H1 (cell line): ENCODE measurements around the gene MYPOP. TPM values are rescaled to one million over a fixed set of nuclear protein-coding genes. Genes with fewer than 3 reads are reported as not detected.

ENCODE experiments used
- CTCF ChIA-PET: fragments of 300-600 bp; sonication (Branson Sonifier 250); formaldehyde crosslinking; loops from one replicate; lab custom pipeline; 2021; ENCODE audit not compliant: partially characterized antibody; lab: Charles Lee
- POLR2A ChIA-PET: fragments of 300-600 bp; sonication (Branson Sonifier 250); formaldehyde crosslinking; loops from one replicate; lab custom pipeline; 2021; ENCODE audit warnings: inconsistent platforms; ENCODE audit not compliant: partially characterized antibody; lab: Charles Lee
- DNase-seq, 2 experiments: peaks; one replicate each; pipeline versions ENCODE4 v3.0.0 to v3.0.0-alpha.2; 2010 to 2022; ENCODE audit warnings: low spot score in 2 of 2, low read depth in 1 of 2, mixed read lengths in 1 of 2
- FAIRE-seq: peaks from 2 replicates; lab custom pipeline; 2011; peaks lifted over from hg19 to GRCh38; lab: Jason Lieb, UNC
- H2AFZ ChIP-seq: 2 replicates; pipeline ENCODE4 v1.8.1; 2012; ENCODE audit warnings: low read length, inconsistent platforms
- H2AK5ac ChIP-seq: 2 replicates; pipeline ENCODE4 v1.6.1; 2013; ENCODE audit warnings: low read depth, low read length
- H2BK120ac ChIP-seq: replicated peaks from 2 replicates; pipeline ENCODE3; 2013; ENCODE audit warnings: low read depth, low read length, inconsistent platforms
- H2BK12ac ChIP-seq: 2 replicates; pipeline ENCODE4 v1.6.1; 2013; ENCODE audit warnings: low read depth, low read length
- H2BK15ac ChIP-seq: 2 replicates; pipeline ENCODE4 v1.6.1; 2013; ENCODE audit warnings: low read length
- H2BK20ac ChIP-seq: 2 replicates; pipeline ENCODE4 v1.6.1; 2013; ENCODE audit warnings: low read length
- H2BK5ac ChIP-seq: 2 replicates; pipeline ENCODE4 v1.6.1; 2013; ENCODE audit warnings: low read depth, low read length
- H3K14ac ChIP-seq: 2 replicates; pipeline ENCODE4 v1.6.1; 2013; ENCODE audit warnings: inconsistent platforms; ENCODE audit not compliant: insufficient read length
- H3K18ac ChIP-seq: 2 replicates; pipeline ENCODE4 v1.6.1; 2013; ENCODE audit warnings: low read length; ENCODE audit errors: extremely low read depth
- H3K23ac ChIP-seq: 2 replicates; pipeline ENCODE4 v1.6.1; 2013; ENCODE audit warnings: inconsistent platforms; ENCODE audit not compliant: insufficient read length
- H3K23me2 ChIP-seq: 2 replicates; pipeline ENCODE4 v1.6.1; 2013; ENCODE audit warnings: low read depth, low read length
- H3K27ac ChIP-seq: 2 replicates; pipeline ENCODE4 v1.6.1; 2011; ENCODE audit warnings: low read depth, low read length, inconsistent platforms
- H3K27me3 ChIP-seq, 4 experiments: replicated peaks in 1 of 4; 1 replicate in 1 of 4; 2 replicates in 3 of 4; pipeline versions ENCODE4 v1.6.1 to v1.8.1; 2011 to 2013; ENCODE audit warnings: low read length in 3 of 4, mild to moderate bottlenecking in 3 of 4, inconsistent platforms in 2 of 4, mixed read lengths in 2 of 4, moderate library complexity in 1 of 4; ENCODE audit not compliant: control insufficient read depth in 3 of 4, insufficient read depth in 3 of 4; ENCODE audit errors: extremely low read depth in 1 of 4
- H3K36me3 ChIP-seq, 4 experiments: 2 replicates each; pipeline versions ENCODE4 v1.6.1 to v1.8.1; 2011 to 2013; ENCODE audit warnings: mild to moderate bottlenecking in 4 of 4, low read length in 3 of 4, moderate library complexity in 2 of 4, control low read depth in 1 of 4, inconsistent platforms in 1 of 4; ENCODE audit not compliant: insufficient read depth in 4 of 4, control insufficient read depth in 2 of 4
- H3K4ac ChIP-seq: replicated peaks from 2 replicates; pipeline ENCODE3; 2013; ENCODE audit warnings: low read length, low read depth, mixed read lengths, inconsistent platforms; ENCODE audit not compliant: insufficient read length
- H3K4me1 ChIP-seq, 4 experiments: replicated peaks in 1 of 4; 1 replicate in 1 of 4; 2 replicates in 3 of 4; pipeline versions ENCODE4 v1.6.1 to v1.8.1; 2011 to 2013; ENCODE audit warnings: low read length in 3 of 4, inconsistent platforms in 2 of 4, mixed read lengths in 1 of 4; ENCODE audit not compliant: insufficient read depth in 4 of 4, control insufficient read depth in 3 of 4
- H3K4me2 ChIP-seq, 2 experiments: 2 replicates each; pipeline versions ENCODE4 v1.6.1 to v1.8.1; 2011 to 2013; ENCODE audit warnings: low read depth in 2 of 2, low read length in 2 of 2, control low read depth in 1 of 2, inconsistent platforms in 1 of 2, mild to moderate bottlenecking in 1 of 2; ENCODE audit not compliant: insufficient read depth in 1 of 2
- H3K4me3 ChIP-seq, 4 experiments: fragments of 200-600, 300-600 bp in 1 of 4; sonication (generic), shearing (Covaris generic), sonication (Bioruptor Twin) in 1 of 4; 2 replicates each; pipeline versions ENCODE4 v1.5.1 to v1.8.1; 2011 to 2016; ENCODE audit warnings: low read length in 4 of 4, low read depth in 3 of 4, control low read depth in 2 of 4, inconsistent platforms in 2 of 4, mild to moderate bottlenecking in 2 of 4, mixed read lengths in 1 of 4, moderate library complexity in 1 of 4; ENCODE audit not compliant: insufficient read depth in 2 of 4; ENCODE audit errors: extremely low read depth in 1 of 4
- H3K56ac ChIP-seq: replicated peaks from 2 replicates; pipeline ENCODE3; 2013; ENCODE audit warnings: low read depth, mild to moderate bottlenecking, mixed read lengths, low read length, inconsistent platforms; ENCODE audit not compliant: insufficient read length
- H3K79me1 ChIP-seq: 2 replicates; pipeline ENCODE4 v1.6.1; 2013; ENCODE audit warnings: low read depth, low read length, control low read depth
- H3K79me2 ChIP-seq, 2 experiments: 2 replicates each; pipeline versions ENCODE4 v1.6.1 to v1.8.1; 2012 to 2013; ENCODE audit warnings: low read length in 2 of 2, mild to moderate bottlenecking in 2 of 2, inconsistent platforms in 1 of 2; ENCODE audit not compliant: insufficient read depth in 2 of 2, control insufficient read depth in 1 of 2
- H3K9ac ChIP-seq, 4 experiments: replicated peaks in 1 of 4; 1 replicate in 1 of 4; 2 replicates in 3 of 4; pipeline versions ENCODE4 v1.6.1 to v1.8.1; 2011 to 2013; ENCODE audit warnings: low read depth in 3 of 4, low read length in 3 of 4, control low read depth in 2 of 4, mild to moderate bottlenecking in 2 of 4, moderate library complexity in 2 of 4, inconsistent platforms in 1 of 4; ENCODE audit errors: extremely low read depth in 1 of 4
- H3K9me3 ChIP-seq, 2 experiments: 2 replicates each; pipeline versions ENCODE4 v1.6.1 to v1.8.1; 2012 to 2013; ENCODE audit warnings: mild to moderate bottlenecking in 2 of 2, moderate library complexity in 2 of 2, control low read depth in 1 of 2, inconsistent platforms in 1 of 2, low read depth in 1 of 2, low read length in 1 of 2, mixed read lengths in 1 of 2; ENCODE audit not compliant: insufficient read depth in 2 of 2
- H4K20me1 ChIP-seq, 2 experiments: replicated peaks in 1 of 2; 2 replicates each; pipeline versions ENCODE3 to v1.8.1; 2011 to 2013; ENCODE audit warnings: inconsistent platforms in 2 of 2, low read length in 2 of 2, mild to moderate bottlenecking in 1 of 2; ENCODE audit not compliant: insufficient read depth in 2 of 2, control insufficient read depth in 1 of 2
- H4K5ac ChIP-seq: 2 replicates; pipeline ENCODE4 v1.6.1; 2013; ENCODE audit warnings: low read length, low read depth, mixed read lengths, inconsistent platforms; ENCODE audit not compliant: insufficient read length
- H4K8ac ChIP-seq: 2 replicates; pipeline ENCODE4 v1.8.0; 2013; ENCODE audit warnings: mild to moderate bottlenecking, moderate library complexity, low read length, inconsistent platforms; ENCODE audit not compliant: insufficient read depth; ENCODE audit errors: extremely low read depth
- H4K91ac ChIP-seq: replicated peaks from 2 replicates; pipeline ENCODE3; 2013; ENCODE audit warnings: low read length, mixed read lengths, inconsistent platforms; ENCODE audit not compliant: insufficient read length
- JUN ChIP-seq: IDR thresholded peaks from 2 replicates; pipeline ENCODE4 v1.6.1; 2011; ENCODE audit warnings: low read depth, mild to moderate bottlenecking, improper control_type of control experiment, low read length
- JUND ChIP-seq: IDR thresholded peaks from 2 replicates; pipeline ENCODE4 v1.6.1; 2011; ENCODE audit warnings: mild to moderate bottlenecking, improper control_type of control experiment, low read length
- PHF8 ChIP-seq: fragments of 200-600 bp; sonication (generic); conservative IDR thresholded peaks from 2 replicates; pipeline ENCODE4 v1.7.1; 2012; ENCODE audit warnings: low read depth, mild to moderate bottlenecking, inconsistent platforms, low read length, moderate library complexity
- WGBS, 2 experiments: shearing (Covaris generic) in 1 of 2; methylation state at CpG; one replicate each; pipeline versions ENCODE4 v1.1.6 to v1.1.7; 2013 to 2015; ENCODE audit warnings: low lambda C conversion rate in 2 of 2, mixed read lengths in 2 of 2, inconsistent platforms in 1 of 2, low coverage in 1 of 2, missing lambda C conversion rate in 1 of 2; ENCODE audit not compliant: insufficient replicate concordance in 2 of 2, insufficient coverage in 1 of 2, insufficient read length in 1 of 2; ENCODE audit errors: extremely low coverage in 1 of 2, missing lambda C conversion rate in 1 of 2; 5-methylcytosine and 5-hydroxymethylcytosine counted together
- polyA plus RNA-seq, 7 experiments: library from polyadenylated mRNA; depleted of rRNA in 3 of 7; stranded (reverse) in 5 of 7; unstranded in 2 of 7; fragments of >200 nt in 5 of 7; fragments of 200-250 nt in 2 of 7; gene quantifications; 1 replicate in 5 of 7; 2 replicates in 1 of 7; 4 replicates in 1 of 7; pipeline versions ENCODE4 v1.2.1 to v1.2.3, GENCODE V29; 2011 to 2013; ENCODE audit warnings: missing spikeins in 2 of 7, mixed read lengths in 2 of 7
- total RNA-seq: library from RNA; stranded (reverse); fragmentation: NEBNext Ultra II Directional; extraction: Animal tissue kit (Norgen Biotek cat#: 25700); gene quantifications from 2 replicates; pipeline ENCODE4 v1.2.1, GENCODE V29; 2021

MYPOP gene
- total and polyA plus RNA-seq, 2 of the 8 experiments (the other 6 are each of a cell fraction or from before 2014, with no cell fraction given): 3.2 to 11.1 TPM

- Histone ChIP-seq H3K23ac (no peak overlapping the region), H3K14ac (no peak overlapping the region), H3K9ac (peak overlapping the region in 1 of 4 experiments; percentile 20; a peak in 2 of 7 replicates), H2BK12ac (peak overlapping the region; percentile 85; the same call in 1 of the 2 replicates), H3K23me2 (peaks cover 11% of the 10 kb centered on the region; the same call in 1 of the 2 replicates), H3K36me3 (peaks cover 0 to 7% (median 0%) of the 10 kb centered on the region in 4 experiments; a peak in 1 of 8 replicates), H2BK120ac (peak overlapping the region; percentile 11), H3K79me2 (no peaks in the 10 kb centered on the region; a peak in 1 of 4 replicates), H3K4me3 (peak overlapping the region; percentile 19 to 59 (median 48)), H4K20me1 (peaks cover 3 to 14% of the 10 kb centered on the region in 2 experiments), H3K27ac (peak overlapping the region; percentile 41), H4K8ac (peak overlapping the region; percentile 7; the same call in 1 of the 2 replicates), H2AFZ (no peak overlapping the region), H3K4me1 (peaks cover 6 to 28% (median 18%) of the 10 kb centered on the region in 4 experiments), H2BK20ac (0 out of 2 replicates have a peak overlapping the region, but pooled peaks have one; percentile 75), H3K4ac (peak overlapping the region; percentile 20), H3K4me2 (peak overlapping the region; percentile 78 to 83), H2AK5ac (no peak overlapping the region), H3K9me3 (no peaks in the 10 kb centered on the region), H3K79me1 (0 out of 2 replicates have a peak, but pooled peaks cover 3% of the 10 kb centered on the region), H2BK5ac (peak overlapping the region; percentile 90; the same call in 1 of the 2 replicates), H3K18ac (peak overlapping the region; percentile 73), H4K91ac (peak overlapping the region; percentile 96), H4K5ac (peak overlapping the region; percentile 25), H2BK15ac (peak overlapping the region; percentile 12; the same call in 1 of the 2 replicates), H3K56ac (no peak overlapping the region), H3K27me3 (no peaks in the 10 kb centered on the region)
- FAIRE-seq: no peak
- DNase-seq: peak in 1 of 2 experiments; percentile 98
- CTCF ChIA-PET: interaction anchor here (0.8 to 10.7 kb wide), 20 partner anchors 9 to 203 kb away, joined by 3 to 208 read pairs (median 4); partner anchors contain the start of genes FOXA3, MYPOP and SYMPK
- POLR2A ChIA-PET: interaction anchor here (0.8 to 9.8 kb wide), 7 partner anchors 9 to 104 kb away, joined by 3 to 277 read pairs (median 4); partner anchors contain the start of genes FOXA3 and SYMPK
- 4% methylated on average over 39 of the region's 47 CpGs; no CpG with 5 or more reads in 1 of the 2 experiments for WGBS, 2 experiments
- TF ChIP-seq JUN (no peak), JUND (peak; percentile 60), PHF8 (no peak)
These were observed 19.5 kb downstream of the MYPOP start for GRCh38 chr19:45882652-45883585.
